HepG2 (cell line): ENCODE data around the gene BTG1. TPM values are rescaled to one million over a fixed set of nuclear protein-coding genes. Genes with fewer than 3 reads are reported as not detected.

Experiments used
- ATAC-seq: fragments of 200-7000 bp; cut with Tn5 transposase; 3 replicates; pipeline ENCODE4 v1.9.1; 2020; ENCODE audit warnings: mild to moderate bottlenecking, moderate library complexity
- BruUV-seq: library from RNA; stranded (reverse); fragments of 400-500 nt; replicated peaks from 2 replicates; lab custom pipeline; 2021; lab: Mats Ljungman, UMichigan
- CTCF ChIA-PET: fragments of 300-600 bp; formaldehyde crosslinking; extraction: SDS; loops from one replicate; lab custom pipeline; 2021; ENCODE audit warnings: low total read pairs, inconsistent platforms, low intra/inter-chr PET ratio; lab: Yijun Ruan, JAX
- POLR2A ChIA-PET: fragments of 350-600 bp; sonication (Branson Sonifier 250); formaldehyde crosslinking; loops from one replicate; lab custom pipeline; 2020; ENCODE audit warnings: antibody characterized with exemption, inconsistent platforms; lab: Yijun Ruan, JAX
- DNase-seq: peaks from one replicate; pipeline ENCODE4 v3.0.0-alpha.2; 2015; ENCODE audit warnings: low spot score
- FAIRE-seq: peaks from 3 replicates; lab custom pipeline; 2011; peaks lifted over from hg19 to GRCh38; lab: Jason Lieb, UNC
- H2AFZ ChIP-seq: one replicate; pipeline ENCODE4 v1.6.1; 2011; ENCODE audit warnings: low read length, inconsistent platforms
- H3K27ac ChIP-seq: fragments of 300-600 bp; 3 replicates; pipeline ENCODE4 v1.8.0; 2011; ENCODE audit warnings: mixed run types, mild to moderate bottlenecking, mixed read lengths, low read length, inconsistent platforms; ENCODE audit not compliant: insufficient read depth; ENCODE audit errors: extremely low read length
- H3K27me3 ChIP-seq, 2 experiments: fragments of 200-600 bp in 1 of 2; 2 replicates in 1 of 2; 3 replicates in 1 of 2; pipeline versions ENCODE4 v1.6.0 to v1.8.0; 2011; ENCODE audit warnings: low read length in 2 of 2, mild to moderate bottlenecking in 2 of 2, moderate library complexity in 2 of 2, inconsistent platforms in 1 of 2; ENCODE audit not compliant: insufficient read depth in 2 of 2, control insufficient read depth in 1 of 2
- H3K36me3 ChIP-seq, 2 experiments: fragments of 200-600 bp in 1 of 2; replicated peaks in 1 of 2; 2 replicates in 1 of 2; 3 replicates in 1 of 2; pipeline versions ENCODE4 v1.5.1 to v1.8.0; 2011; ENCODE audit warnings: low read length in 2 of 2, inconsistent platforms in 1 of 2; ENCODE audit not compliant: insufficient read depth in 2 of 2, control insufficient read depth in 1 of 2
- H3K4me1 ChIP-seq: 2 replicates; pipeline ENCODE4 v1.5.1; 2012; ENCODE audit warnings: low read length, inconsistent platforms; ENCODE audit not compliant: insufficient read depth
- H3K4me2 ChIP-seq: 2 replicates; pipeline ENCODE4 v1.6.0; 2011; ENCODE audit warnings: low read depth, low read length, inconsistent platforms
- H3K4me3 ChIP-seq, 3 experiments: fragments of 200-600 bp in 1 of 3; sonication (generic), shearing (Covaris generic) in 1 of 3; replicated peaks in 1 of 3; 2 replicates each; pipeline ENCODE4 v1.5.1; 2011 to 2016; ENCODE audit warnings: low read length in 3 of 3, inconsistent platforms in 2 of 3, low read depth in 2 of 3, mild to moderate bottlenecking in 2 of 3, control low read depth in 1 of 3, mixed read lengths in 1 of 3; ENCODE audit not compliant: insufficient read depth in 1 of 3
- H3K79me2 ChIP-seq: one replicate; pipeline ENCODE4 v1.6.1; 2011; ENCODE audit warnings: low read length, inconsistent platforms; ENCODE audit not compliant: insufficient read depth
- H3K9ac ChIP-seq: 2 replicates; pipeline ENCODE4 v1.6.0; 2011; ENCODE audit warnings: mild to moderate bottlenecking, low read depth, low read length, inconsistent platforms; ENCODE audit not compliant: insufficient read depth
- H3K9me3 ChIP-seq: 2 replicates; pipeline ENCODE4 v1.5.1; 2012; ENCODE audit warnings: mild to moderate bottlenecking, low read length
- H4K20me1 ChIP-seq: 2 replicates; pipeline ENCODE4 v1.6.0; 2011; ENCODE audit warnings: inconsistent platforms, mild to moderate bottlenecking, low read length, moderate library complexity; ENCODE audit not compliant: insufficient read depth
- BATF2 ChIP-seq: sonication (generic); formaldehyde crosslinking; IDR thresholded peaks from 2 replicates; pipeline ENCODE4 v1.8.0; 2022; ENCODE audit warnings: mild to moderate bottlenecking, missing genetic modification reagents, moderate library complexity
- KAT2B ChIP-seq: fragments of 150-350 bp; IDR thresholded peaks from 2 replicates; pipeline ENCODE4 v1.6.1; 2014; ENCODE audit warnings: low read depth, low read length, borderline replicate concordance
- KMT2A ChIP-seq: sonication (generic); formaldehyde crosslinking; IDR thresholded peaks from 2 replicates; pipeline ENCODE4 v1.4.0; 2020; ENCODE audit warnings: missing genetic modification reagents
- THAP11 ChIP-seq: IDR thresholded peaks from 2 replicates; pipeline ENCODE4 v1.6.1; 2016; ENCODE audit warnings: missing biosample characterization, missing genetic modification reagents
- TMF1 ChIP-seq: sonication (generic); formaldehyde crosslinking; IDR thresholded peaks from 2 replicates; pipeline ENCODE4 v1.8.1; 2022; ENCODE audit warnings: low read depth, missing genetic modification reagents
- ZC3H4 ChIP-seq: sonication (generic); formaldehyde crosslinking; IDR thresholded peaks from 2 replicates; pipeline ENCODE4 v1.4.0; 2020; ENCODE audit warnings: missing genetic modification reagents, borderline replicate concordance
- ZHX2 ChIP-seq, 2 experiments: sonication (generic) in 1 of 2; formaldehyde crosslinking in 1 of 2; IDR thresholded peaks; 2 replicates each; pipeline versions ENCODE4 v1.6.1 to v1.9.0; 2014 to 2022; ENCODE audit warnings: antibody characterized with exemption in 1 of 2, borderline replicate concordance in 1 of 2, inconsistent platforms in 1 of 2, low read depth in 1 of 2, missing genetic modification reagents in 1 of 2
- ZNF550 ChIP-seq: sonication (generic); formaldehyde crosslinking; IDR thresholded peaks from 2 replicates; pipeline ENCODE4 v1.4.0; 2020; ENCODE audit warnings: mild to moderate bottlenecking, missing genetic modification reagents, borderline replicate concordance
- WGBS: methylation state at CpG from one replicate; pipeline ENCODE4 v1.1.6; 2017; ENCODE audit warnings: low lambda C conversion rate; 5-methylcytosine and 5-hydroxymethylcytosine counted together
- in situ Hi-C: cut with HindIII; loops from 2 replicates; pipeline ENCODE4 v1.10.0; 2017; ENCODE audit warnings: low pct_unique_long_range_greater_than_20kb; ENCODE audit not compliant: extremely low pct_ligation_motif_present
- intact Hi-C: fragments of 100-400 bp; cut with micrococcal nuclease; formaldehyde crosslinking; loops from one replicate; pipeline ENCODE4 v1.10.0; 2022; ENCODE audit not compliant: unreplicated experiment
- polyA plus RNA-seq, 8 experiments: library from polyadenylated mRNA; depleted of rRNA in 3 of 8; stranded (reverse) in 7 of 8; unstranded in 1 of 8; fragments of >200 nt; fragmentation: Illumina TruSeq in 4 of 8; extraction: Trizol in 4 of 8; gene quantifications; 2 replicates each; pipeline versions ENCODE4 v1.2.1 to v1.2.3, GENCODE V29; 2011 to 2016; ENCODE audit warnings: low read depth in 4 of 8, missing spikeins in 1 of 8, mixed read lengths in 1 of 8; ENCODE audit not compliant: insufficient read depth in 1 of 8
- total RNA-seq, 5 experiments: library from RNA; depleted of rRNA; stranded (reverse); fragments of >200 nt; fragmentation: Illumina TruSeq; extraction: Trizol; gene quantifications; 2 replicates each; pipeline ENCODE4 v1.2.3, GENCODE V29; 2016; ENCODE audit warnings: low read depth in 1 of 5

Gene BTG1
- total and polyA plus RNA-seq, 2 of the 13 experiments (the other 11 are each of a cell fraction or from before 2014, with no cell fraction given), result 7.5 to 16.7 TPM

GRCh38 chr12:92193063-92193462 is 47.4 kb upstream of the BTG1 start:
- intact Hi-C loops (no loop called here), in situ Hi-C loops (no loop called here)
- no peak overlapping the region for H3K4me2 ChIP-seq
- H3K79me2 ChIP-seq, result no peaks in the 10 kb centered on the region
- ATAC-seq (no peak), FAIRE-seq (no peak), DNase-seq (no peak)
- H3K4me1 ChIP-seq, result no peaks in the 10 kb centered on the region
- WGBS, result 0% methylated on average over 2 of the region's 2 CpGs
- H3K4me3 ChIP-seq, result no peak overlapping the region
- ChIA-PET CTCF (no interaction called here), POLR2A (no interaction called here)
- TF ChIP-seq THAP11, result no peak
- no peak for TF ChIP-seq KMT2A
- H3K27ac ChIP-seq, result no peak overlapping the region
- H3K36me3 ChIP-seq, result no peaks in the 10 kb centered on the region
- no TSS peak for BruUV-seq
- no peaks in the 10 kb centered on the region for H3K27me3 ChIP-seq
- H2AFZ ChIP-seq, result no peak overlapping the region
- no peak overlapping the region for H3K9ac ChIP-seq
- no peaks in the 10 kb centered on the region for H4K20me1 ChIP-seq
- H3K9me3 ChIP-seq, result no peaks in the 10 kb centered on the region

- Histone ChIP-seq H3K9ac (no peak overlapping the region), H4K20me1 (no peaks in the 10 kb centered on the region), H3K4me2 (no peak overlapping the region), H3K27ac (no peak overlapping the region), H3K4me3 (no peak overlapping the region), H3K79me2 (no peaks in the 10 kb centered on the region), H3K36me3 (no peaks in the 10 kb centered on the region), H2AFZ (no peak overlapping the region), H3K27me3 (no peaks in the 10 kb centered on the region), H3K4me1 (no peaks in the 10 kb centered on the region), H3K9me3 (no peaks in the 10 kb centered on the region)
- DNase-seq (no peak), ATAC-seq (no peak), FAIRE-seq (no peak)
- in situ Hi-C loops, result no loop called here
- intact Hi-C loops, result no loop called here
- BruUV-seq, result no TSS peak
- ChIA-PET CTCF (no interaction called here), POLR2A (no interaction called here)
- no peak for TF ChIP-seq TMF1 (CRISPR knock-in tag)
- no peak for TF ChIP-seq KAT2B
- TF ChIP-seq ZNF550, result no peak
- TF ChIP-seq ZHX2 (IDR thresholded peaks at IDR 0.05; ENCODE audit: low read depth), result no peak
- TF ChIP-seq ZHX2 (CRISPR knock-in tag; IDR thresholded peaks at IDR 0.05; ENCODE audit: borderline replicate concordance), result no peak
- TF ChIP-seq ZC3H4, result no peak
- no peak for TF ChIP-seq BATF2 (CRISPR knock-in tag)
Measured at GRCh38 chr12:92192360-92192759, 46.7 kb upstream of the BTG1 start.
